ENCODE results near the gene COG7.

COG7 gene

GRCh38 chr16:23354246-23354645 lies 98.7 kb downstream of the COG7 start:
- no peak for DNase-seq

- no peak for DNase-seq
Observed at GRCh38 chr16:23353440-23353839, 99.5 kb downstream of the COG7 start.

- DNase-seq = no peak
Observed at GRCh38 chr16:23351360-23351759, 101.6 kb downstream of the COG7 start.

- no peak for DNase-seq
Observed at GRCh38 chr16:23348579-23349469, 104.2 kb downstream of the COG7 start.

GRCh38 chr16:23345237-23345636 lies 107.8 kb downstream of the COG7 start:
- DNase-seq = no peak

- DNase-seq = no peak
Observed at GRCh38 chr16:23343643-23344612, 109.1 kb downstream of the COG7 start.

GRCh38 chr16:23342083-23342640 lies 110.8 kb downstream of the COG7 start:
- DNase-seq = no peak

GRCh38 chr16:23339787-23340186 lies 113.2 kb downstream of the COG7 start:
- DNase-seq = no peak
